Stimulated activated CD4-positive, alpha-beta T cell treated with anti-CD3 and anti-CD28 coated beads, Interleukin-12 subunit alpha, Interleukin-12 subunit beta, amount 100 ng/mL, for 48 hours (primary cell): ENCODE measurements around the gene CNTNAP4.

Experiments
- DNase-seq, 3 donors: peaks; one replicate each; pipeline ENCODE4 v3.0.0-alpha.2; 2020; ENCODE audit warnings: low read depth in 2 of 3, low spot score in 1 of 3

Gene CNTNAP4

GRCh38 chr16:76484020-76484419, 206.8 kb downstream of the CNTNAP4 start:
- no peak for DNase-seq

GRCh38 chr16:76486740-76487139, 209.5 kb downstream of the CNTNAP4 start:
- DNase-seq = no peak

GRCh38 chr16:76487411-76488064, 210.3 kb downstream of the CNTNAP4 start:
- no peak for DNase-seq

- no peak for DNase-seq
Observed at GRCh38 chr16:76488065-76488417, 210.8 kb downstream of the CNTNAP4 start.

GRCh38 chr16:76490036-76490639, 212.9 kb downstream of the CNTNAP4 start:
- DNase-seq = no peak

- DNase-seq = no peak
Observed at GRCh38 chr16:76500006-76500405, 222.8 kb downstream of the CNTNAP4 start.

GRCh38 chr16:76502063-76502462, 224.9 kb downstream of the CNTNAP4 start:
- no peak for DNase-seq

GRCh38 chr16:76502555-76502954, 225.4 kb downstream of the CNTNAP4 start:
- DNase-seq = no peak

- no peak for DNase-seq
Observed at GRCh38 chr16:76503091-76503490, 225.9 kb downstream of the CNTNAP4 start.

GRCh38 chr16:76511203-76511602, 234.0 kb downstream of the CNTNAP4 start:
- DNase-seq = no peak

- DNase-seq = no peak
Observed at GRCh38 chr16:76518781-76519180, 241.6 kb downstream of the CNTNAP4 start.

GRCh38 chr16:76524356-76524755, 247.2 kb downstream of the CNTNAP4 start:
- DNase-seq = no peak

GRCh38 chr16:76524769-76525168, 247.6 kb downstream of the CNTNAP4 start:
- no peak for DNase-seq

GRCh38 chr16:76527244-76527643, 250.0 kb downstream of the CNTNAP4 start:
- DNase-seq = no peak

GRCh38 chr16:76529120-76529519, 251.9 kb downstream of the CNTNAP4 start:
- no peak for DNase-seq

- DNase-seq = no peak
Observed at GRCh38 chr16:76531236-76531635, 254.0 kb downstream of the CNTNAP4 start.

GRCh38 chr16:76532188-76532973, 255.2 kb downstream of the CNTNAP4 start:
- no peak for DNase-seq

- DNase-seq = no peak
Observed at GRCh38 chr16:76539609-76540008, 262.4 kb downstream of the CNTNAP4 start.

GRCh38 chr16:76541070-76541469, 263.9 kb downstream of the CNTNAP4 start:
- DNase-seq = no peak

- DNase-seq = no peak
Observed at GRCh38 chr16:76565542-76565941, 288.3 kb downstream of the CNTNAP4 start.

- DNase-seq = no peak
Observed at GRCh38 chr16:76571755-76572154, 294.6 kb downstream of the CNTNAP4 start.

GRCh38 chr16:76573281-76573680, 296.1 kb downstream of the CNTNAP4 start:
- no peak for DNase-seq
